ENCODE results near the gene PREX1. TPM values are rescaled to one million over a fixed set of nuclear protein-coding genes. Genes with fewer than 3 reads are reported as not detected.
"Not testable (repeated sequence)": the region's sequence is repeated elsewhere in the genome, so short reads cannot be mapped to it uniquely, and the experiment has no call there.

PREX1 gene
- total RNA-seq, 2 donors from 2014 or later = 16.0 to 17.4 TPM

GRCh38 chr20:48789185-48789668, 38.6 kb downstream of the PREX1 start:
- DNase-seq = no peak
- intact Hi-C loops (cut with DNase I) = no loop called here
- no peak for ATAC-seq

GRCh38 chr20:48788486-48789072, 39.2 kb downstream of the PREX1 start:
- ATAC-seq = no peak
- intact Hi-C loops (cut with DNase I) = no loop called here
- no peak for DNase-seq

- intact Hi-C loops (cut with DNase I) = no loop called here
- no peak for DNase-seq
- peak in 1 of 2 donors; percentile 27 for ATAC-seq
Observed at GRCh38 chr20:48787861-48788375, 39.9 kb downstream of the PREX1 start.

GRCh38 chr20:48786951-48787705, 40.7 kb downstream of the PREX1 start:
- no peak for ATAC-seq
- DNase-seq = no peak
- intact Hi-C loops (cut with DNase I) = no loop called here

GRCh38 chr20:48785801-48786200, 42.0 kb downstream of the PREX1 start:
- DNase-seq = no peak
- ATAC-seq = no peak
- intact Hi-C loops (cut with DNase I) = no loop called here

GRCh38 chr20:48785256-48785655, 42.5 kb downstream of the PREX1 start:
- no peak for ATAC-seq
- no peak for DNase-seq
- intact Hi-C loops (cut with DNase I) = no loop called here

GRCh38 chr20:48784273-48784641, 43.5 kb downstream of the PREX1 start:
- DNase-seq = no peak
- ATAC-seq = no peak
- intact Hi-C loops (cut with DNase I) = no loop called here

- no peak for ATAC-seq
- intact Hi-C loops (cut with DNase I) = no loop called here
- no peak for DNase-seq
Observed at GRCh38 chr20:48783533-48784272, 44.1 kb downstream of the PREX1 start.

- ATAC-seq (no peak), DNase-seq (no peak)
- intact Hi-C loops (cut with DNase I) = no loop called here
Observed at GRCh38 chr20:48782901-48783308, 44.9 kb downstream of the PREX1 start.

- no peak for ATAC-seq
- intact Hi-C loops (cut with DNase I) = no loop called here
- DNase-seq = no peak
Observed at GRCh38 chr20:48782053-48782452, 45.7 kb downstream of the PREX1 start.

GRCh38 chr20:48781634-48782033, 46.2 kb downstream of the PREX1 start:
- intact Hi-C loops (cut with DNase I) = no loop called here
- DNase-seq = no peak
- no peak for ATAC-seq

- DNase-seq (no peak), ATAC-seq (no peak)
- intact Hi-C loops (cut with DNase I) = no loop called here
Observed at GRCh38 chr20:48779435-48779834, 48.4 kb downstream of the PREX1 start.

GRCh38 chr20:48777821-48778220, 50.0 kb downstream of the PREX1 start:
- intact Hi-C loops (cut with DNase I) = no loop called here
- ATAC-seq (no peak), DNase-seq (no peak)

- peak in 1 of 2 donors; percentile 9 for ATAC-seq
- intact Hi-C loops (cut with DNase I) = no loop called here
Observed at GRCh38 chr20:48777005-48777404, 50.8 kb downstream of the PREX1 start.

GRCh38 chr20:48776306-48776705, 51.5 kb downstream of the PREX1 start:
- DNase-seq (no peak), ATAC-seq (no peak)
- intact Hi-C loops (cut with DNase I) = no loop called here

More at GRCh38 chr20:48777005-48777404, 50.8 kb downstream of the PREX1 start:
- DNase-seq = no peak

- intact Hi-C loops (cut with DNase I); DNase-seq; ATAC-seq: not testable (repeated sequence)
Observed at GRCh38 chr20:48775545-48775944, 52.3 kb downstream of the PREX1 start.

- DNase-seq (no peak), ATAC-seq (no peak)
Observed at GRCh38 chr20:48774696-48775095, 53.1 kb downstream of the PREX1 start.

GRCh38 chr20:48773837-48774418, 53.9 kb downstream of the PREX1 start:
- intact Hi-C loops (cut with DNase I) = no loop called here
- no peak for DNase-seq

More at GRCh38 chr20:48774696-48775095, 53.1 kb downstream of the PREX1 start:
- intact Hi-C loops (cut with DNase I) = no loop called here

GRCh38 chr20:48772183-48772976, 55.4 kb downstream of the PREX1 start:
- intact Hi-C loops (cut with DNase I) = no loop called here
- ATAC-seq = peak; percentile 53 to 71
- peak; percentile 60 for DNase-seq

More at GRCh38 chr20:48773837-48774418, 53.9 kb downstream of the PREX1 start:
- ATAC-seq = peak in 1 of 2 donors; percentile 49
